DMS53 treated with DMSO at 0.1 percent for 48 hours (cell line): ENCODE results near the gene BCAS3.

Experiments
- DNase-seq: peaks from one replicate; lab custom pipeline; 2025; ENCODE audit not compliant: unreplicated experiment; lab: John Stamatoyannopoulos, UW

BCAS3 gene

GRCh38 chr17:61183793-61184192, 506.1 kb downstream of the BCAS3 start:
- DNase-seq: no peak

GRCh38 chr17:61185385-61185784, 507.7 kb downstream of the BCAS3 start:
- no peak for DNase-seq

GRCh38 chr17:61187038-61187437, 509.4 kb downstream of the BCAS3 start:
- no peak for DNase-seq

GRCh38 chr17:61188081-61188480, 510.4 kb downstream of the BCAS3 start:
- no peak for DNase-seq

GRCh38 chr17:61189968-61190367, 512.3 kb downstream of the BCAS3 start:
- DNase-seq: no peak

- no peak for DNase-seq
Observed at GRCh38 chr17:61196302-61196704, 518.7 kb downstream of the BCAS3 start.

GRCh38 chr17:61196799-61197198, 519.1 kb downstream of the BCAS3 start:
- no peak for DNase-seq

- DNase-seq: no peak
Observed at GRCh38 chr17:61199431-61200338, 522.0 kb downstream of the BCAS3 start.

- no peak for DNase-seq
Observed at GRCh38 chr17:61200339-61200715, 522.7 kb downstream of the BCAS3 start.

GRCh38 chr17:61201211-61201610, 523.6 kb downstream of the BCAS3 start:
- no peak for DNase-seq

- DNase-seq: no peak
Observed at GRCh38 chr17:61202564-61202963, 524.9 kb downstream of the BCAS3 start.

- no peak for DNase-seq
Observed at GRCh38 chr17:61203671-61204131, 526.0 kb downstream of the BCAS3 start.

GRCh38 chr17:61204456-61204855, 526.8 kb downstream of the BCAS3 start:
- DNase-seq: no peak

- DNase-seq: no peak
Observed at GRCh38 chr17:61205401-61205800, 527.8 kb downstream of the BCAS3 start.

GRCh38 chr17:61205931-61206330, 528.3 kb downstream of the BCAS3 start:
- no peak for DNase-seq

GRCh38 chr17:61206922-61207321, 529.3 kb downstream of the BCAS3 start:
- DNase-seq: no peak

GRCh38 chr17:61208301-61209105, 530.9 kb downstream of the BCAS3 start:
- peak; percentile 38 for DNase-seq

- no peak for DNase-seq
Observed at GRCh38 chr17:61209106-61209439, 531.4 kb downstream of the BCAS3 start.

GRCh38 chr17:61209525-61209924, 531.9 kb downstream of the BCAS3 start:
- no peak for DNase-seq

GRCh38 chr17:61211236-61211635, 533.6 kb downstream of the BCAS3 start:
- no peak for DNase-seq

GRCh38 chr17:61212655-61213054, 535.0 kb downstream of the BCAS3 start:
- DNase-seq: no peak

GRCh38 chr17:61214753-61215152, 537.1 kb downstream of the BCAS3 start:
- DNase-seq: no peak
